ENCODE data around the gene CSF3.

The CSF3 gene

DNA sequence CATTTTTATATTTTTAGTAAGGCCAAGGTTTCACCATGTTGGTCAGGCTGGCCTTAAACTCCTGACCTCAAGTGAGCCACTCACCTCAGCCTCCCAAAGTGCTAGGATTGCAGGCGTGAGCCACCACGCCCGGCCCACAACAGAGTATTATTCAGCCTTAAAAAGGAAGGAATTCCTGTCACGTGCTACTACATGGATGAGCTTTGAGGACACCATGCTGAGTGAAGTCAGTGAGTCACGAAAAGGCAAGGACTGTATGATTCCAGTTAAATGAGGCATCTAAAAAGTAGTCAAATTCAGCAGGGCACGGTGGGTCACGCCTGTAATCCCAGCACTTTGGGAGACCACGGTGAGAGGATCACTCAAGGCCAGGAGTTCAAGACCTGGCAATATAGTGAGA, 9.7 kb downstream of the CSF3 start:
- H3K27ac ChIP-seq (ENCODE audit: low read depth, low read length), result no peak overlapping the region
- no peak overlapping the region for H3K4me3 ChIP-seq (ENCODE audit: low read depth, low read length)
- no peaks in the 10 kb centered on the region for H3K9me3 ChIP-seq (ENCODE audit: control insufficient read depth, insufficient read depth, low read length)
- no peaks in the 10 kb centered on the region for H3K27me3 ChIP-seq (ENCODE audit: control insufficient read depth, insufficient read depth, low read length)
- H3K4me1 ChIP-seq (ENCODE audit: control insufficient read depth, insufficient read depth, low read length), result 0 out of 2 replicates have a peak, but pooled peaks cover 2% of the 10 kb centered on the region
- H3K36me3 ChIP-seq (ENCODE audit: control insufficient read depth, insufficient read depth, low read length), result peaks cover 80% of the 10 kb centered on the region
- no peak overlapping the region for H3K9ac ChIP-seq (ENCODE audit: low read depth, low read length)

DNA sequence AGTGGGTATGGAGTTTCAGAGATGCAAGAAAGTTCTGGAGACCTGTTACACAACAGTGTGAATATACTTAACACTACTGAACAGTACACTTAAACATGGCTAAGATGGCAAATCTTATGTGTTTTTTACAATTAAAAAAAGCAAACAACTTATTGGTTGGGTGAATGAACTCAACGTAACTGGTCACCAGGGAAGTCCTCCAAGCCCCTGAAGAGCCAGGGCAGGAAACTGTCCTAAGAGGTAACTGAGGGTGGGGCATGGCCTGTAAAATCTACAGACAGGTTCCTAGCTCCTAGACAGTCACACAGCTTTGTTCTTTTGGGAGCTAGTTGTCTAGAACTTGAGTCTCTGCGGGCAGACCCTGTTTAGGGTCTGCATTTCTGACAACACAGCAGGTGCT, 10.3 kb downstream of the CSF3 start:
- H3K9ac ChIP-seq (ENCODE audit: low read depth, low read length), result no peak overlapping the region
- H3K27ac ChIP-seq (ENCODE audit: low read depth, low read length), result no peak overlapping the region
- no peaks in the 10 kb centered on the region for H3K9me3 ChIP-seq (ENCODE audit: control insufficient read depth, insufficient read depth, low read length)
- H3K36me3 ChIP-seq (ENCODE audit: control insufficient read depth, insufficient read depth, low read length), result peaks cover 74% of the 10 kb centered on the region
- 0 out of 2 replicates have a peak, but pooled peaks cover 2% of the 10 kb centered on the region for H3K4me1 ChIP-seq (ENCODE audit: control insufficient read depth, insufficient read depth, low read length)
- no peaks in the 10 kb centered on the region for H3K27me3 ChIP-seq (ENCODE audit: control insufficient read depth, insufficient read depth, low read length)
- no peak overlapping the region for H3K4me3 ChIP-seq (ENCODE audit: low read depth, low read length)

DNA sequence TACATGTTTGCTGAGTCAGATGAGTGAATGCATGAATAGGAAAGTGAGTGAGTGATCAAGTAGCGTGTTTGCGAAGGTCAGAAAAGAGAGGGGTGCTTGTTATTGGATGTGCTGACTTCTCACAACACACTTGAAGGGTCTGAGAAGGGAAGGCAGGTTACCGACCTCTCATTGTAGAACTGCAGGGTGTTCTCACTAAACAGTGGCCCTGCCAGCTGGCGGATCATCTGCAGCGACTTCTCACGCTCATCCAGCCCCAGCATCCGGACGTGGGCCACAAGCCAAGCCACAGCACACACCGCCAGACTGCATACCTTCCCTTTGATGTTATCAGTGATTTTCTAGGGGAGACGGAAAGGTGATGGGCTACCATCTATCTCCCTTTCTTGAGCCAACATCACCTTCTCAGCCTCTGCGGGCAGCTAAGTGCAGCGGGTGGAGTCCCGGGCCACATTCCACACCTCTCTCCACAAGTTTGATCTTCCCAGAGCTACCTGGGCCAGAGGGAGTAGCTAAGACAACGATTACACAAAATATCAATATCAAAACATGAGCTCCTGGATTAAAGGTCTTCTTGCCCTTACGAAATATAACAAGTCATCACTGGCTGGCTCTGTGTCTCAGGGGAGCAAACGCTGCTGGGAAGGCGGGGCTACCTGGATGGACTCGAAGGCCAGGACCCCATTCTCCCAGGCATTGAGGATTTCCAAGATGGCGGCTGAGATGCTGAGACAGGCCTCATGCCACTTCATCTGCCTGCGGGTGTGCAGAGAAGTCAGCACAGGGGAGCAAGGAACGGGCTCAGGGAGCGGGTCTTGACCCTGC, 11.0 kb downstream of the CSF3 start:
- Histone ChIP-seq H3K9me3 (ENCODE audit: control insufficient read depth, insufficient read depth, low read length) (no peaks in the 10 kb centered on the region), H3K27me3 (ENCODE audit: control insufficient read depth, insufficient read depth, low read length) (no peaks in the 10 kb centered on the region), H3K4me3 (ENCODE audit: low read depth, low read length) (no peak overlapping the region), H3K4me1 (ENCODE audit: control insufficient read depth, insufficient read depth, low read length) (0 out of 2 replicates have a peak, but pooled peaks cover 2% of the 10 kb centered on the region), H3K9ac (ENCODE audit: low read depth, low read length) (no peak overlapping the region), H3K36me3 (ENCODE audit: control insufficient read depth, insufficient read depth, low read length) (peaks cover 77% of the 10 kb centered on the region), H3K27ac (ENCODE audit: low read depth, low read length) (no peak overlapping the region)

DNA sequence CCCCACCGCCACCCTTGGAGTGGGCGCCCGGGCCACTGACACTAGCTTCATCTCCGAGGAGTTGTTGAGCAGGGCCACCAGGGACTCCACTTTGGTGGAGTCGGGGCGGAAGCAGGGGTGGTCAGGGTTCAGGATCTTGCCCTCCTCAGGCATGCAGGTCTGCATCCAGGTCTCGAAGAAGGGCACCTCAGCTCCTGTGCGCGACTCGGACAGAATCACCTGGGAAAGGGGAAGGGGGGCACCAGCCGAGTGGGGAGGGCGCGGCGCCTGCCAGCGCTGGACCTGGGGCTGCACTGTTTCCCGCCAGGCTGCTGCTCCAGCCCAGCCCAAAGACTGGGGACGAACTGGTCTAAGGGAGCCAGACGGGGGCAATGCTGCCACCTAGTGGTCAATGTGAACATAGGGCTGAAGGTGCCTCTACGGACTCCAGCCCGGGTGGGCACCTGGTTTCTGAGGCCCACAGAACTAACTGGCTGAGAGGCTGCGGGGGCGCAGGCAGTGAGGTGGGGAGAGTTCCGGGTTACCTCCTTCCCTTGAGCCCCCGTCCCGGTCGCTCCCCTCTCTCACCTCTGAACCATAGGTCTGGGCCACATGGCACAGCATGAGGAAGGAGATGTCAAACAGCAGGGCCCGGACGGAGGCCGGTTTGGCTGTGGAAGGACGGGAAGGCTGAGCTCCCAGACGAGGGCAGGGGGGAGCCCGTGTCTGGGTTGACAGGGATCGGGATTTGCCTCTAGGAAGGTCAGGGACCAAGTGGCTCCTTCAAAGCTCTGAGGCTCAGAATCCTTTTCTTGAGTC, 11.8 kb downstream of the CSF3 start:
- H3K36me3 ChIP-seq (ENCODE audit: control insufficient read depth, insufficient read depth, low read length), result peaks cover 77% of the 10 kb centered on the region
- H3K4me3 ChIP-seq (ENCODE audit: low read depth, low read length), result no peak overlapping the region
- H3K4me1 ChIP-seq (ENCODE audit: control insufficient read depth, insufficient read depth, low read length), result 0 out of 2 replicates have a peak, but pooled peaks cover 2% of the 10 kb centered on the region
- H3K27ac ChIP-seq (ENCODE audit: low read depth, low read length), result no peak overlapping the region
- no peak overlapping the region for H3K9ac ChIP-seq (ENCODE audit: low read depth, low read length)
- H3K9me3 ChIP-seq (ENCODE audit: control insufficient read depth, insufficient read depth, low read length), result no peaks in the 10 kb centered on the region
- H3K27me3 ChIP-seq (ENCODE audit: control insufficient read depth, insufficient read depth, low read length), result no peaks in the 10 kb centered on the region

DNA sequence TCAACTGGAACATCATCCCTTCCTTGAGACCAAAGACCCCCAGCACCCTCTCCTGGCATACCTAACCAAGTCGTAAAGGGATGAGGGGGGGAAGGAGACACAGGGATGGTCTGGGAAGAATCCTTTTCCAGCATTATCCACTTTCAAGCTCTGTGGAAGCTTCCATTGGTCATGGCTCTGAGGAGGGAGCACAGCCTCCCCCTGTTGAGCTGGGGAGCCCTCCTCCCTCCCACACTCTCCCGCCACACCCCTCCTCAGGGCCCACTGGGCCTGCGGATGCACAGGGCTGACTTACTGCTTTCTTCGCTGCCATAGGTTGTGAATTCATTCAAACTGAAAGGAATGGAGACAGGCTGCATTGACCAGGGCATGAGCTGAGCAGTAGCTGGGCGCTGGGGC, 12.4 kb downstream of the CSF3 start:
- H3K4me1 ChIP-seq (ENCODE audit: control insufficient read depth, insufficient read depth, low read length), result 0 out of 2 replicates have a peak, but pooled peaks cover 2% of the 10 kb centered on the region
- H3K27me3 ChIP-seq (ENCODE audit: control insufficient read depth, insufficient read depth, low read length), result no peaks in the 10 kb centered on the region
- H3K27ac ChIP-seq (ENCODE audit: low read depth, low read length), result no peak overlapping the region
- H3K36me3 ChIP-seq (ENCODE audit: control insufficient read depth, insufficient read depth, low read length), result peaks cover 77% of the 10 kb centered on the region
- no peak overlapping the region for H3K4me3 ChIP-seq (ENCODE audit: low read depth, low read length)
- H3K9me3 ChIP-seq (ENCODE audit: control insufficient read depth, insufficient read depth, low read length), result no peaks in the 10 kb centered on the region
- H3K9ac ChIP-seq (ENCODE audit: low read depth, low read length), result no peak overlapping the region

DNA sequence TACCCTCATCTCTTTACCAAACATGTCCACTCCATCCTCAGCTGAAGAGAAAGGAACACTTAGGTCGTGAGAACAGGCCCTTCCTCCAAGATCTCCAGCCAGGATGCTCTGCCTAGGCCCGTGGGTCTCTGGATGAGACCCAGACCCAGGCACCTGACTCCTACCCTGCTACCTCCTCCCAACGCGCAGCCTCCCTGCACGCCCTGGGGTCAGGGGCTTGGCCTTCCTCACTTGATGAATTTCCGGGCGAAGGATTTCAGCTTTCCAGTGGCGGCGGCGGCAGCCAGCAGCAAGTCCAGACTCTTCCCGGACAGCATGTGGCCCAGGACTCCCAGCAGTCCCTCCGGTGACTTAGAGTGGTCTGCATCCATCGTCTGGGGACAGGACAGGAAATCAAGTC, 13.4 kb downstream of the CSF3 start:
- Histone ChIP-seq H3K27me3 (ENCODE audit: control insufficient read depth, insufficient read depth, low read length) (no peaks in the 10 kb centered on the region), H3K36me3 (ENCODE audit: control insufficient read depth, insufficient read depth, low read length) (peaks cover 79% of the 10 kb centered on the region), H3K4me3 (ENCODE audit: low read depth, low read length) (no peak overlapping the region), H3K9me3 (ENCODE audit: control insufficient read depth, insufficient read depth, low read length) (no peaks in the 10 kb centered on the region), H3K27ac (ENCODE audit: low read depth, low read length) (no peak overlapping the region), H3K4me1 (ENCODE audit: control insufficient read depth, insufficient read depth, low read length) (0 out of 2 replicates have a peak, but pooled peaks cover 2% of the 10 kb centered on the region), H3K9ac (ENCODE audit: low read depth, low read length) (no peak overlapping the region)

DNA sequence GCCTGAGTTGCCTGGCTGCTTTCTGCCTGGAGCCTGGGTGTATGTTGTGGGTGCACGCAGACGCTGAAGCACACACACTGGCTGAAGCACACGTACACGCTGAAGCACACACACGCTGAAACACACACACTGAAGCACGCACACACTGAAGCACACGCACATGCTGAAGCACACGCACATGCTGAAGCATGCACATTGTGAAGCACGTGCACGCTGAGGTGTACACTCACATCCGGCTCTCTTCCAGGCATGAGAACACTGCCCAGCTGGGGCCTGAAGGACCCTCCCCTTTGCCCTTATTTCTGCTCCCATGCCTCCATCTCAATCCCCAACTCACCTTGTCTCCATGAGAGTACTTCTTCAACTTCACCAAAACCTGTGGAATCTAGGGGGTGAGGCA, 16.5 kb downstream of the CSF3 start:
- no peak overlapping the region for H3K9ac ChIP-seq (ENCODE audit: low read depth, low read length)
- no peaks in the 10 kb centered on the region for H3K27me3 ChIP-seq (ENCODE audit: control insufficient read depth, insufficient read depth, low read length)
- H3K4me1 ChIP-seq (ENCODE audit: control insufficient read depth, insufficient read depth, low read length), result 0 out of 2 replicates have a peak, but pooled peaks cover 2% of the 10 kb centered on the region
- H3K9me3 ChIP-seq (ENCODE audit: control insufficient read depth, insufficient read depth, low read length), result no peaks in the 10 kb centered on the region
- peaks cover 71% of the 10 kb centered on the region for H3K36me3 ChIP-seq (ENCODE audit: control insufficient read depth, insufficient read depth, low read length)
- no peak overlapping the region for H3K27ac ChIP-seq (ENCODE audit: low read depth, low read length)
- H3K4me3 ChIP-seq (ENCODE audit: low read depth, low read length), result no peak overlapping the region

DNA sequence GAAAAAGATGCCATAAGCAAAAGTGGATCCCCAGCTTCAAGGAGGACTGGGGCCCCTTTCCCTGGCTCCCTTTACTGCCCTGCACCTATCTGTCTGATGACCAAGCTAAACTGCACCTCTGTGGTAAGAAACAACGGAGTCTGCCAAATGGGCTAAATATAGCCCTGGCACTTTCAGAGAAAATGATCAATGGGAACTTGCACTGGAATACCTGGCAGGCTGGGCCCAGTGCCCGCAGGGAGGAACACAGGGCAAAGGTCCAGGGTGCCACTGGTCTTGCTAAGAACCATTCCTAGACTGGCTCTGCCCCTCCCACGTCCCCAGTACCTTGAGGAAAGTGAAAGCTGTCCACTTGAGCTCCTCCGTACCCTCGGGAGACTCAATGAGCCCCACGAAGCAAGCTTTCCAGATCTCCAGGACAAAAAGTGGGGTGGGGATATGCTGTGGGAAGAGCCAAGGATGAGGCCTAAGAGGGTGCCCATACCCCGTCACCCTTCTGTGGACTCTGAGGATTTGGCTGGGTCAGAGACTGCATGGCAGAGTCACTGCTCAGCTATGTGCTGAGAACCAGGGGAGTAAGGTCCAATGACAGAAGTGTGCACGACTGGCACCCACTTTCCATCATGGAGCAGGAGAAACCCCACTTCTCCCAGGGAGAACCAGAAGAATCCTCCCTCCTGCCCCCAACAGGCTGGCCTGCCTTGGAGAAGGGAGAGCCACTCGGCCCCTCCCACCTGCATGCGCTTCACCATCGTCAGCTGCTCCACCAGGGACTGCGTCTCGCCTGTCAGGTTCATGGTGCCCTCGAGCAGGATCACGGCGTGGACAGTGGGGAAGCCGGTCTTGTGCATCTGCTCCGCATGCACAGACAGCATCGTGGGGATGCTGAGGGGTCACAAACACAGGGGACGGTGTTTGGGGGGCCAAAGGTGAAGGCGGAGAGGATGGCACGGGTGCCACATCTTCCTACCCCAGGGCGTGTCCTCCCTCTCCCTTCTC, 17.4 kb downstream of the CSF3 start:
- Histone ChIP-seq H3K9ac (ENCODE audit: low read depth, low read length) (no peak overlapping the region), H3K36me3 (ENCODE audit: control insufficient read depth, insufficient read depth, low read length) (peaks cover 71% of the 10 kb centered on the region), H3K27me3 (ENCODE audit: control insufficient read depth, insufficient read depth, low read length) (no peaks in the 10 kb centered on the region), H3K4me1 (ENCODE audit: control insufficient read depth, insufficient read depth, low read length) (no peaks in the 10 kb centered on the region), H3K4me3 (ENCODE audit: low read depth, low read length) (no peak overlapping the region), H3K27ac (ENCODE audit: low read depth, low read length) (no peak overlapping the region), H3K9me3 (ENCODE audit: control insufficient read depth, insufficient read depth, low read length) (no peaks in the 10 kb centered on the region)

DNA sequence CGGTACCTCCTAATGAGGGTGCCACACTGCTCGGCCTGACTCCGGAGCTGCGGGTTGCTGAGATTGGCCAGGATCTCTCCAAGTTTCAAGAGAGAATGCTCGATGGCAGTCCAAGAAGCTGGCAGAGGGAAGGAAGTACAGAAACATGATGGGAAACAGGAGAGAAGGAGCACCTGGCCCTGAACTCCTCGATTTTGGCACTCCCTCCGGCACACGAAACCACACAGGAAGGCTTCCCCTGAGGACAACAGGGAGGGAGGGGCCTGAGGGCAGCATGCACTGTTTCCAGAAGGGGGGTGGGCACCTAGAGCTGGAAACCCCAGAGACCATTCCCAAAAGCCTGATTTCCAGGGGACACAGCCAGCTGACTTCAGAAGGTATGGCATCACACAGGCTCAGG, 18.1 kb downstream of the CSF3 start:
- H3K36me3 ChIP-seq (ENCODE audit: control insufficient read depth, insufficient read depth, low read length), result peaks cover 67% of the 10 kb centered on the region
- H3K4me1 ChIP-seq (ENCODE audit: control insufficient read depth, insufficient read depth, low read length), result no peaks in the 10 kb centered on the region

DNA sequence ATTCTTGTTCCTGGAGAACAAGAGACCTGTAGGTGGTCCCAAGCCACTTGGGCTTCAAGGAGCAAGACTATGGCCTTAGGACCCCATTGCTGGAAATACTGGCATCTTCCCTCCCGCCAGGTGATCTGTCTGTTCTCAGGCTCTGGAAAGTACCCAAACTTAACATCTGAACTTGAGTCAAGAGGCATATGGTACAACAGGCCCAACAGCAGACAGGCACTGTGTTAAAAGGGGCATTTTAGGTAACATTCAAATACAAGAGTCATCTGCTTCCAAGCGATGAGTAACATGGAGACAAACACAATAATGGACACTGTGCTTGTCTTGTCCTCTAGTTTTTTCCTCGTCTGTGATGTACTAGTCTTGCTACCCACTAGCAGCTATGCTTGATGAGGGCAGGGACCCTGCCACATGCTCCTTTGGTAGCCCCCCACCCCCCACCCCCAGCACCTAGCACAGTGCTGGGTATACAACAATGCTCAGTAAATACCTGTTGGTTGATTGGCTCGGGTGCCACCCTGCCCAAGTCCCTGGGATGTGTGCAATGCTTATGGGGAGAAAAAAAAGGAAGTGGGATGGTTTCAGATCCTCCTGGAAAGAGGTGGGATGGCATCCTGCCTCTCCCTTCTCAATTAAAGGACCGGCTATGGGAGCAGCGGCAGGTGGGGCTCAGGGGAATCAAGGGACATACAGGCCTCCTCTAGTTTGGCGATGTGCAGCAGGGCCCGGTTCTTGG, 19.4 kb downstream of the CSF3 start:
- peaks cover 3% of the 10 kb centered on the region; the same call in 1 of the 2 replicates for H3K4me1 ChIP-seq (ENCODE audit: control insufficient read depth, insufficient read depth, low read length)
- H3K9ac ChIP-seq (ENCODE audit: low read depth, low read length), result no peak overlapping the region
- peaks cover 54% of the 10 kb centered on the region for H3K36me3 ChIP-seq (ENCODE audit: control insufficient read depth, insufficient read depth, low read length)
- no peaks in the 10 kb centered on the region for H3K9me3 ChIP-seq (ENCODE audit: control insufficient read depth, insufficient read depth, low read length)
- H3K4me3 ChIP-seq (ENCODE audit: low read depth, low read length), result no peak overlapping the region
- no peak overlapping the region for H3K27ac ChIP-seq (ENCODE audit: low read depth, low read length)
- H3K27me3 ChIP-seq (ENCODE audit: control insufficient read depth, insufficient read depth, low read length), result no peaks in the 10 kb centered on the region

More for the DNA sequence above, 18.1 kb downstream of the CSF3 start:
- no peak overlapping the region for H3K27ac ChIP-seq (ENCODE audit: low read depth, low read length)
- no peaks in the 10 kb centered on the region for H3K9me3 ChIP-seq (ENCODE audit: control insufficient read depth, insufficient read depth, low read length)
- no peaks in the 10 kb centered on the region for H3K27me3 ChIP-seq (ENCODE audit: control insufficient read depth, insufficient read depth, low read length)
- H3K4me3 ChIP-seq (ENCODE audit: low read depth, low read length), result no peak overlapping the region
- no peak overlapping the region for H3K9ac ChIP-seq (ENCODE audit: low read depth, low read length)
